ENCODE measurements around the gene WDTC1.

DNA sequence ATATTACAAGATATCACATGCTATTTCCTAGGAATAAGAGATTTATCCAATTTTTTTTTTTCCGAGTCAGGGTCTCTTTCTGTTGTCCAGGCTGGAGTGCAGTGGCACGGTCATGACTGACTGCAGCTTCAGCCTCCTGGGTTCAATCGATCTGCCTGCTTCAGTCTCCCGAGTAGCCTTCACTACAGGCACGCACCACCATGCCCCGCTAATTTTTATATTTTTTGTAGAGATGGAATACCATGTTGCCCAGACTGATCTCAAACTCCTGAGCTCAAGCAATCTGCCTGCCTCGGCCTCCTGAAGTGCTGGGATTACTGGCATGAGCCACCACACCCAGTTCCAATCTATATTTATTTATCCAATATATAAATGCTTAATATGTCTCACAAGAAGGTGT, 18.0 kb upstream of the WDTC1 start:
- TF ChIP-seq POLR2A (IDR thresholded peaks at IDR 0.05): no peak
- TF ChIP-seq, protein P1, sequence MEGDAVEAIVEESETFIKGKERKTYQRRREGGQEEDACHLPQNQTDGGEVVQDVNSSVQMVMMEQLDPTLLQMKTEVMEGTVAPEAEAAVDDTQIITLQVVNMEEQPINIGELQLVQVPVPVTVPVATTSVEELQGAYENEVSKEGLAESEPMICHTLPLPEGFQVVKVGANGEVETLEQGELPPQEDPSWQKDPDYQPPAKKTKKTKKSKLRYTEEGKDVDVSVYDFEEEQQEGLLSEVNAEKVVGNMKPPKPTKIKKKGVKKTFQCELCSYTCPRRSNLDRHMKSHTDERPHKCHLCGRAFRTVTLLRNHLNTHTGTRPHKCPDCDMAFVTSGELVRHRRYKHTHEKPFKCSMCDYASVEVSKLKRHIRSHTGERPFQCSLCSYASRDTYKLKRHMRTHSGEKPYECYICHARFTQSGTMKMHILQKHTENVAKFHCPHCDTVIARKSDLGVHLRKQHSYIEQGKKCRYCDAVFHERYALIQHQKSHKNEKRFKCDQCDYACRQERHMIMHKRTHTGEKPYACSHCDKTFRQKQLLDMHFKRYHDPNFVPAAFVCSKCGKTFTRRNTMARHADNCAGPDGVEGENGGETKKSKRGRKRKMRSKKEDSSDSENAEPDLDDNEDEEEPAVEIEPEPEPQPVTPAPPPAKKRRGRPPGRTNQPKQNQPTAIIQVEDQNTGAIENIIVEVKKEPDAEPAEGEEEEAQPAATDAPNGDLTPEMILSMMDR (IDR thresholded peaks at IDR 0.05 in 8 of 11, conservative IDR thresholded peaks at IDR 0.05 in 3 of 11): no peak
- no peak for TF ChIP-seq POLR2AphosphoS5 (IDR thresholded peaks at IDR 0.05)

Data from spleen (tissue), 7 donors.